NCI-H2196 (cell line): ENCODE measurements around the gene RBPJL.

ENCODE experiments used
- DNase-seq: peaks from one replicate; lab custom pipeline; 2025; ENCODE audit not compliant: unreplicated experiment; lab: John Stamatoyannopoulos, UW

RBPJL gene

GRCh38 chr20:45316150-45317080, 9.8 kb downstream of the RBPJL start:
- no peak for DNase-seq

DNA sequence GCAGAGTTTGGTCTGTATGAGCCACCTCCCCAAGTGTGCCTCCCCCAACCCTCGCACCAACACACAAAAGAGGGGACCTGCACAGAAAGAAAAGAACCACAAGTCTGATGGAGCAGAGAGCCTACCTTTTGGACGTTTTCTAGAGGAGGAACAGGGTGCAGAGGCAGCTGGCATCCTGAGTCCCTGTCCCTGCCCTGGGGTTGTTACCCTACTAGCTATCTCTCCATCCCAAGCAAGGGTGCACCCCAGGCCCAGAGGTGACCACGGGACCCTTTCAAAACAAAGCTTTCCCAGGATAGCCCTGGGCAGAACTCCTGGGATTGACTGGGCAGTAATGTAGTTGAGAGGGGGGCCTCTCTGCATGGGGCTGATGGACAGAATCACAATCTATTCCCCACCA, 11.2 kb downstream of the RBPJL start:
- DNase-seq = no peak

DNA sequence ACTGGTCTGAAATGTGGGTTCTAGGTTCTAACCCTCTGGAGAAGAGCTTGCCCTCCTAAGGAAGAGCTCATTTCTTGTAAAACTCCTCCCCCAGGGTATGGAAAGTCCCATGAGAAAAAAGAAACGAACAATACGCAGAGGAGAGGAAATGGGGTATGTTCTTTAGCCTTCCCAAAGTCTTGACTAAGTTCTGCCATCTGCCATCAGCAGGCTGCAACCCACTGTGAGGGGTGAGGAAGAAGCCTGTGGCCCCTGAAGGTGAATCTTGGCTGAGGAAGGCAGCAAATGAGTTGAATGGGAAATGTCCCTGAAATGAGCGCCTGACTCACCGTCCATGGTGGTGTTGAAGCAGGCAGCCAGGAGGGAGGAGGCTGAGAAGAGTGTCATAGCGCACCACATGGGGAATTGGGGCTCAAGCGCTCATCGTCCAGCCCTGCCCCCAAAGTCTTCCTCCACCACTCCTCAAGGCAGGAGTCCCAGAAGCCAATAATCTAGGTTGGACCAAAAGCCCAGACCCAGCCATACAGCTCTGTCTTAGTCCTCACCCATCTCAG, 11.8 kb downstream of the RBPJL start:
- no peak for DNase-seq

DNA sequence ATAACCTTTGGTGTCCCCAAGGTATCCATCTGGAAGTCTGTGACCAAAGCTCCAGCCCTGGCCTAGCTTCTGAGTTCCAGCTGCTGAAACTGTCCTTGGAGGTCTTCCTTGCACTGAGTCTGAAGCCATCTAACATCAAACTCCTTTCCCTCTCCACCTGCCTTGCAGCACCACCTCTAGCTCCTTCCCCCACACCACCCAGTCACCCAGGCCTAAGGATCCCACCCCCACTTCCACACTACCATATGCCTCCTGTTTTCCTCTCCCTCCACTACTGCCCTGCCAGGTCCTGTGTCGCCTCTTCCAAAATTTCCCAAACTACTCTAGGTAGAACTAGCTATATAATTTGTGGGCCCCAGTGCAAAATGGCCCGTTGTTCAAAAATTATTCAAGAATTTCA, 12.3 kb downstream of the RBPJL start:
- no peak for DNase-seq

DNA sequence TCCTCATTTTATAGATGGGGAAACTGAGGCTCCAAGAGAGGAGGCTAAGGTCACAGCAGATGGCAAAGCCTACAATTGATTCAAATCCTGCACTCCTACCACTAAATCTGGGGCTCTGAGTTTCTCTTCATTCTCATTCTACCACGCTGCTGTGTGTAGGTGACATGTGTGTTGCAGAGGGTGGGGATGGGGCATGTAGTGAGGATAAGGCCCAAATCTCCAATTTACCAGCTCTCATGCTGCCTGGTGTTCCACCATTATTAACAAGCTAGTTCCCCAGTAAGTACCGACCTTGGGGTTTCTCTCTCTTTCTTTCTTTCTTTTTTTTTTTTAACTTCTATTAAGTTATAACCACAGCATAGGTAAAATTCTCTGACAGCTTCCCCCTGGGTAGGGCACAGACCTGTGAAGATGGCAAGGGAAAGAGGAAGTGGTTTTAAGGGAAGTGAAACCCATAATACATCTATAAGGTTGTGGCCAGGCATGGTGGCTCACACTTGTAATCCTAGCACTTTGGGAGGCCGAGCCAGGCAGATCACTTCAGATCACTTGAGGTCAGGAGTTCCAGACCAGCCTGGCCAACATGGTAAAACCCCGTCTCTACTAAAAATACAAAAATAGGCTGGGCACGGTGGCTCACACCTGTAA, 14.4 kb downstream of the RBPJL start:
- DNase-seq = no peak

GRCh38 chr20:45322952-45323383, 16.3 kb downstream of the RBPJL start:
- DNase-seq = peak; percentile 51

DNA sequence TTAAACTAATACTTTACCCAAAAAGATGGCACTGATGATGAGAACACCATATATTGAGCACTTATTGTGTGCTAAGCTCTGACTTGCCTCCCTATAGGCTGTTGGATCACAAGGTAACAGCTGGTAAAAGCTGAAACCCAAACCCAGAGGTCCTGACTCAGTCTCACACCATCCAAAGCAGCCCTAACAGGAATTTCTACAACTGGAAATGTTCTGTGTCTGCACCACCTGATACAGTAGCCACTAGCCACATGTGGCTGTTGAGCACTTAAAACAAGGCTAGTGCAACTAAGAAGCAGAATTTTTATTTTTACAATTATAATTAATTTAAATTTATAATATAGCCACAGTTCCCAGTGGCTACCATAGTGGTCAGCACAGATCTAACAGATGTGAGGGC, 17.1 kb downstream of the RBPJL start:
- DNase-seq = no peak

- no peak for DNase-seq
These were observed 18.7 kb downstream of the RBPJL start for GRCh38 chr20:45325371-45325770.

- DNase-seq = no peak
These were observed 21.8 kb downstream of the RBPJL start for GRCh38 chr20:45328451-45328850.

GRCh38 chr20:45329497-45330319, 23.1 kb downstream of the RBPJL start:
- DNase-seq = no peak

DNA sequence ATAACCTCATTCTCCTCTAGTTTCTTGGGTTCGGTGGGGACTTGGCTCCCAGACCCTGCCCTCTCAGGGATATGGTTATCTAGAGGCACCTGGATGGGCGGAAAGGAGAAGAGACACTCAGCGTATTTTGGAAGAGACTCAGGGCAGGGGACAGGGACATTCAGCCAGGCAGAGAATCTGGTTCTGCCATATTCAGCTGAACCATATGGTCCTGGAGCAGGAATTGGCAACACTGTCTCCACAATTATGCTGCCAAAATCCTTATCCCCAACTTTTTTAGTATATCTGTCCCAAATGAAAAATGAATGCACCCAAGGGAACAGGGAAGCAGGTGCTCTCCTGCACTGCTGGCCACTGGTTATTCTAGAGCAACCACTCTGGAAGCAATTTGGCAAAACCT, 23.8 kb downstream of the RBPJL start:
- DNase-seq = no peak

DNA sequence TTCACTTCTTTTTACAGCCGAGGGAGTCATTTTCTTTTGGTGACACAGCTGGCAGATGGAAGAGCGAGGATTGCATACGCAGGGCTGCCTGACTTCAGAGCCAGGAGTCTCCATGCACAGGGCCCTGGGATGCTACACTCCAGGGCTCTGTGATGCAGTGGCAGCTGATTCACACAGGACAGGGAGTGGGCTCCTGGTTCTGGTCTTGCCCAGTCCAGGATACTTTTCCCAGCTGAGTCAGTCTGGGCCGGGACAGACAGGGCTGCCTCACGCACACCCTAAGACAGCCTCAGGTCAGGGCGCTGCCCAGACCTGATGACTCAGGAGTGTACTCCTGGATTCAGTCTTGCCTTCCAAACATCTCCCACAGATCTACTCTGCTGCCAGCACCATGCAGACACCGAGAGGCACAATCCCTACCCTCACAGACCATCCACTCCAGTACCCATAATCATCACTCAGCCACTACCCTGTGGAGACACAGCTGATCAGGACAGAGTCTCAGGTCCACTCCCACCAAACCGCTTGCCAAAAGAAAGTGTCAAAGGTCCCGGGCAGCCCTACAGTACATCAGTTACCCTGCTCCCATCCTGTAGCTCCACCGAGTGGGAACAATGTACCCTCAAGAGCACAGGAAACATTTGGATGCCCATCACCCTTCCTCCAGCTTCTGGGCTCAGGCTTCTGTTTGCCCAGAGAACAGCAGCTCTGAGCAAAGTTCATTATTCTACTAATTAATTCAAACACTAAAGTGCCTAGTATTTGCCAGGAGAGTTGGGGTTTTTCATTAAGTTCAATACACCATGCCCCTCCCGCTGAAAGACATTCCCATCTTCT, 30.1 kb downstream of the RBPJL start:
- DNase-seq = no peak

DNA sequence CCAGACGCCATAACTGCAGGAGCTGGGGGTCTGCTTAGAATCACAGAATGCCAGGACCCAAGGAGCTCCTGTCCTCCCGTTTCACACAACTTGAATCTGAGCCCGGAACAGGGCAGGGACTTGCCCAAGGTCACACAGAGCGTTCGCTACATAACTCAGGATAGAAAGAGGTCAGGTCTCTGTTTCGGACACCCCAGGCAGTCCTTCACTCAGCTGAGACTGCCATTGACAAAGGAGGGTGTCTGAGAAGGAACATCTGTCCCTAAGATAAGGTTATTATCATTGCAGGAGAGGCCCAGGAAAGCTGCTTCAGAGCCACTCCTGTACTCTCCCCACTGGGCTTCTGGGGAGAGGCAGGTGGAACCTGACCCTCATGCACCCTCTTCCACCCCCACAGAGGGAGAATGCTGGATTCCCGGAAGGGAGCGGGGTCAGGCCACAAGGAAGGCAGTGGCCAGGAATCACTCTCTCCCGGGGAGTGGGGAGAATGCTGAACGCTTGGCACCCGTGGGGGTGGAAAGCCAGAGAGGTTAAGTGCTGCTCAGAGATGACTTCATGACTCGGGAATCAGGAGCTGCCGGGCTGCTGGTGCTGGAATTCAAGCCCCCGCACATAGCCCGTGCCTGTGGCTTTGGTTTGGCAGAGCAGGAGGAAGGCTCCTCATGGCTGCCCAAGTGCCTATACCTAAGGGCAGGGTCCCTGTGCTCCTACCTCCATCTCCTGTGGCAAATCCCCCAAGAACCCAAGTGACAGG, 30.9 kb downstream of the RBPJL start:
- DNase-seq = no peak

DNA sequence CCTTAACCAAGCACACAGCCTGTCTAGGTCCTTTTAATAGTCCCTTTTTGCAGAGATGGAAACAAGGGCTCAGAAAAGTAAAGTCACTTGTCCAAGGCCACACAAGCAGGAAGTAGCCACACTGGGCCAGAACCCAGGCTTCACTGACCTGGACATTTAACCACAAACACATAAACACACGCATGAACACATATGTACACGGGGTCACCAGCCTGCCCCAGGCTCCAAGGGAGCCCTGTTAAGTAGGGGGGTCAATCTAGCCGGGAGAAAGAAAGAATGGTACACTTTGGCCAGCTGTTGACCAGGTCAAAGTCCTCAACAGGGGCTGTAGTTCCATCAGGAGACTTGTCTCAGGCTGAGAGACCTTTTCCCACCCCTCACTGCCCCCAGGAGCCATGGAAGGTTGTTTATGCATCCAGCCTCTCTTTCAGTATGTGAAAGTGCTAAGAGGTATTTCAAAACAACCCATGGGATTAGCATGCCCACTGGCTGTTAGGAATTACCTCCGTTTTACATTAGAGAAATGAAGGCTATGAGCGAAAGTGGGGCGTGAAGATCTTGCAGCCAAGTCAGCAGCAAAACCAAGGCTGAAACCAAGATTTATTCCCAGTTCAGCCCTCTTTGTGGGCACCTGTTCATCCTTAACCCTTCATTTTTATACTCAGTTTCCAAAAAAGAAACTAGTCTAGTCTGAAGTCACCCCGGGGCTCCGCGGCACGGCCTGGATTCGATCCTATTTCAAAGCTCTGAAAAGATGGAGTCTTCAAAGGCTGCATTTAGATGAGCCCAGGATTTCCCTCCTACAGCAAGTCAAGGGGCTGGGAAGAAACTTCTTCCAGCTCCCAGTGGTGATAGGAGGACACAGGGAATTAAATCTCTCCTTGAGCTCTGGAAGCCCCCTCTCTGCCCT, 31.7 kb downstream of the RBPJL start:
- no peak for DNase-seq

DNA sequence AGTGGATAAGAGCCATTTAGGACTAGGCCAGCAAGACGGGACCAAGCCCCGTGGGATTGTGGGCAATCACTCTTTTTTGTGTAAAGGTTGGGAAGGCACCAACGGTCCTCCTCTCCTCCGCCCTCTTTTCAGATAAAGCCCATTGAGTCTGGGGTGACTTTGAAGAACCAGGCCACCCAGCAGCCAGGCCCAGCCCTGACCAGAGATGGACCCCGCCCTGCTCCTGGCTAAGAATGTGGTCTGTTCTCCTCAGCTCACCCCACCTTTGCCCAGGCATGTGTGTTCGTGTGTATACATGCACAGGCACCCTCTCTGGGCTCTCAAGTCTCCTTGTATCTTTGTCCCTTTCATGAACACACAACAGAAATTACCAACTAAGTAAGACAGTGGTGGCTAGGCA, 32.4 kb downstream of the RBPJL start:
- DNase-seq = no peak

DNA sequence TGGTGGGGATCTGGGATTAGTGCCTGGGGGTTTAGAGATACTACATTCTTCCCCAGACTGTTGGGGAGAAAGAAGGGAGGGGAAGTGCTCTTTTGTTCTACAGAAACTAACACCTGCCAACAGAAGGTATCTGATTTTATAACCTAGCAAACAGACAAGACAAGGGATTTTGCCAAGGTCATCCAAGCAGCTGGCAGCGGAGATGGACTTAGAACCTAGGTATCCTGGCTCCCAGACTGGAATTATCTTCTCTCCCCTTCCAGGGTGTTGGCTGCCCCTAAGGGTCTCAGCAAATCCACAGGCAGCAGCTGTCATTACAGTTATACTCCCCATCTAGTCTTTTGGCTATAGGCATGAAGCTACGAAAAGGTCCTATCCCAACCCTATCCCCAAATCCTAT, 33.2 kb downstream of the RBPJL start:
- peak; percentile 59 for DNase-seq

DNA sequence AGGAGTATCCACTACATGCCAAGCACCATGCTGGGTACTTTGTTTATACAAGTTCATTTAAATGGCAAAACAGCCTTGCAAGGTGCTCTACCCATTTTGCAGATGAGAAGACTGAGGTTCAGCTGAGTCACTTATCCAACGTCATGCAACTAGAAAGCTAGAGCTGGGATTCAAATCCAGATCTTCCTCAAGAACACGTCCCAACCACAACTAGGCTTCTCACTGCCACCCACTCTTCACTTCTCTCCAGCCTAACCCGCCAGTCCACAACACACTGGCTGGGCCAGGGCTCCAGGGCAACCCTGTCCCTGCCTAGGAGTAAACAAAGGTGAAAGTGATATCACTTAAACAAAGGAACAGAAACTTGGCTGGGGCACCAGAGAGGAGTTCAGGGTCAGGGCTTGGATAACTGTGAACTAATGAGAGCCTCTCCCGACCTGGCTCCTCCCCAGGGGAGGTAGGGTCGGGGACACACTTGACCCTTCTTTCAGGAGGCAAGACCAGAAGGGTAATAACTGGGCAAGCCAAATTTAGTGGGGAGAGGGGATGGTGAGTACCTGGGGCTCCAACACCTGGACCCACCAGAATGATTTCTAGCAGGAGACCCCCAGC, 33.7 kb downstream of the RBPJL start:
- DNase-seq = peak; percentile 88

- DNase-seq = no peak
These were observed 34.3 kb downstream of the RBPJL start for GRCh38 chr20:45340951-45341350.
